Activated CD4-positive, alpha-beta T cell treated with anti-CD3 and anti-CD28 coated beads for 1 hour (primary cell): Measurements from ENCODE around the gene IFITM10.

Source experiments
- DNase-seq: peaks from one replicate; pipeline ENCODE4 v3.0.0-alpha.2; 2020

The IFITM10 gene

GRCh38 chr11:1736447-1736992 lies 13.9 kb downstream of the IFITM10 start:
- no peak for DNase-seq

GRCh38 chr11:1735271-1735670 lies 15.1 kb downstream of the IFITM10 start:
- DNase-seq, result no peak

DNA sequence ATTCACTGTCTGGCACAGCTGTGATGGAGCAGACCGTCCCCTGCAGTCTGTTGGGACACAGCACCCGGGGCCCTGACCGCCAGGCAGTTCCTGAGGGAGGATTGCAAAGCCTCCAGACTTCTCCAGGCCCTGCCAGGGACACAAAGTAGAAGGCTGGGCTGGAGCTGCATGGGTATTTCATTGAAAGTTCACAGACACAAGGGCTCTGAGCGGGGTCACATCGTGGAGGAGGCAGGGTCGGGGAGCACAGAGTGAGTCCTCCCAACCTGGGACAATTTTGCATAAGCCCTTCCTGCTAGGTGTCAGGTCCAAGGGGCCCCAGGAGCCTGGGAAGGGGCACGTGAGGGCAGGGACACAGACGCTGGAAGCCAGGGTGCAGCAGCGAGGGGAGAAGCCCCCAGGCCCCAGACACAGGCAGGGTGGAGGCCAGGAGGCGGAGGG lies 15.7 kb downstream of the IFITM10 start:
- no peak for DNase-seq

GRCh38 chr11:1733716-1734640 lies 16.4 kb downstream of the IFITM10 start:
- no peak for DNase-seq

DNA sequence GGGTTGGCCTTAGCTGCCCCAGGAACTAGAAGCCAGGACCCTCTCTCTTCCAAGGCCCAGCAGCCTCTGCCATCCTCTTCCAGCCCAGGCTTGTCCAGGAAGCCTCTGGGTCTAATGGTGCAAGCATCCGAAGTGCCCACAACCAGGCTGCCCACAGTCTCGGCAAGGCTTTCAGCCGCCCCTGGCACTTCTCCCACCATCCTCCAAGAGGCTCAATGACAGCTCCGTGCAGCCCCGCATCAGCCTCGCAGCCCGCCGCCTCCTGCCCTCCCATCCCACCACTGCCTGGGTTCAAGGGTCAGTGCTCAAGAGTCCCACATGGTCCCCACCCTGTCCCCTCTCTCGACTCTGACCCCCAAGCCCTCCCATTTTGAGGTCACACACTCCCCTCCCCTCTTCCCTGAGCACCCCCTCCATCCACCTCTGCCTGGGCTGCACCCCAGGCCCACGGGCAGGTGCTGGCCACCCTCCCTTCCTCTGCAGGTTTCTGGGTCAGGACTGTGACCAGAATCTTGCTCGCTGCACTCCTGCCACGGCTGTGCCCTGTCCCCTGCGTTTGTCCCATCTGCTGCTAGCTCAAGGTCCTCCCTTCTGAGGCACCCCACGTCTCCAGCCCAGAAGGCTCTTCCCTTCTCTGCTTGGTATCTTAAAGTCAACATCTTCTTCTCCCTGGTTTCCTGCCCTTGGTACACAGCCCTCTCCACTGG lies 17.2 kb downstream of the IFITM10 start:
- DNase-seq, result no peak

DNA sequence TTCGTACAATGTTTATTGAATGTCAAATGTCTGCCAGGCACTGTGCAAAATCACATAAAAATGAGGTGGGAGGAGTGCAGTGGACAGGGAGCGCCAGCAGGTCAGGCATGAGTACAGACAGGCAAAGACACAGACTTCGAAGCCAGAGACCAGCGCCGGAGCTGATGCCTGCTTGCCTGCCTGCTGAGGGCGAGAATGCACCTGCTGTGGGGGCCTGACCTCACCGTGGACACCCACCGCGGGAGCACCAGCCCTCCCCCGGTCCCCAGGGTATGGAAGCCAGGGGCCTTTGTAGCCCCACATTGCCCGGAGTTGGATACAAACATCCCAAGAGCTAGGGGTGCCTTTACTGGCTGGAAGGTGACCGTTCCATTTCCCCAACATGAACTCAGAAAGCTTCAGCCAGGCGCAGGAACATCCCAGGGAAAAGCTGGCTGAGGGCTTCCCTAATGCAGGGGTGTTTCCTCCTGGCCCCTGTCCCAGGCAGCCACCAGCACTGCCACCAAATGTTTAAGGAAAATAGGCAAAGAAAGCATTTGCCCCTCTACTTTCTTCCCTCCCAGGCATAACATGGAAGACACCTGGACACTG lies 17.9 kb downstream of the IFITM10 start:
- DNase-seq, result no peak

DNA sequence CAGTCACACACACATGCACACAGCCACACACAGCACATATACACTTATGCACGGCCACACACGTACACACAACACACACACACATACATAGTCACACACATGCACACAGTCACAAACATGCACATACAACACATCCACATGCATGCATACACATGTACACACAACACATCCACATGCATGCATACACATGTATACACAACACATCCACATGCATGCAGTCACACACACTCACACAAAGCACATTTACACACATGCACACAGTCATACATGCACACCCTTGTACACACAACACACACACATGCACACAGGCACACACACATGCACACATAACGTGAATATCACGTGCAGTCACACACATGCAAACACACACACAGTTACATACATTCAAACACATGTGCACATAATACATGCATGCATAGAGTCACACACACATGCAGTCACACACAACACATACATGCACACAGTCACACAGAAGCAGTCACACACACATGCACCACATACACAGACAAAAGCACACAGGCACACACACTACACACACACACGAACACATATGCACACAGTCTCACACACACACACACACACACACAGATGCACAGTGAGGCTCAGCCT lies 18.8 kb downstream of the IFITM10 start:
- DNase-seq, result no peak

DNA sequence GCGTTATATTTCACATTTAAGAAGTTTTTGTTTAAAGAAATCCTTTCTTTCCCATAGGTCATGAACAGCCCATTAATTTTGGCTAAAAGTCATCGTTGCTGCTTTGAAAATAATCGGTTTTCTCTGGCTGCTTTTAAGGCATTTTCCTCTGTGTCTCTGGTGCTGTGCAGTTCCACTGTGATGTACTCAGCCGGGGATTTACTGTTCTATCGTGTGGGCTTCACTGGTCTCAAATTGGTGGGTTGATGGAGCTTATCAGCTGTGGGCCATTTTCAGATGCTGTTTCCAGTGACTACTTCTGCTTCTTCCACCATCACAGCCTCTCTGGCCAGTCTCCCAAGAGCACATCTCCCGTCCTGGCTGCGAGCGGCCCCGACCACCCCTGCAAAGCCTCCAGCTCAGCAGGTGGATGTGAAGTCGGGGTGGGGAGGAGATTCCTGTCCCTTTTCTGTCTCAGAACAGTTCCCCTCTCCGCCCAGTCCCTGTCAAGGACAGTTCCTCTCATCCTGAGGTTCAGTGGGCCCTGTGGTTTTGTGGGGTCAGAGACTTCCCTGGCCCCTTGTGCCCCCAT lies 20.3 kb downstream of the IFITM10 start:
- no peak for DNase-seq

- no peak for DNase-seq
Measured at GRCh38 chr11:1729692-1730011, 20.7 kb downstream of the IFITM10 start.

- DNase-seq, result no peak
Measured at GRCh38 chr11:1728931-1729691, 21.3 kb downstream of the IFITM10 start.

GRCh38 chr11:1728301-1728700 lies 22.1 kb downstream of the IFITM10 start:
- no peak for DNase-seq

DNA sequence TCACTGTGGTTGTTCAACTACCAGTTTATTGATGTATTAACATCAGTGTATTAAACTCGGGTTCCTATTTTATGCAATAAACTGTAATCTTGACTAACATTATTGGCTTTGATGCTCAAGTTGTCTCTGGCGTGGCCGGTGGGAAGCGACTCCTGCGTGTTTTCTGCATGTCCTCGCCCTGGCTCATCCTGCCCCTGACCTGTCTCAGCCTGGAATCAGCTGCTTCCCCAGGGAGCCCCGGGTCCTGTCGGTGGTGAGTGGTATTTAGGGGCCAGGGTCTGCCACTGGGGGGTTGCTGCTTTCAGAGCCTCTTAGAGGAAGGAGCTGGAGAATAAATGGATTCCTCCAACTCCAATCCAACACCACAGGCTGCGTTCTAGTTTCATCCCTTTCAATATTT lies 22.5 kb downstream of the IFITM10 start:
- DNase-seq, result no peak

GRCh38 chr11:1727096-1727690 lies 23.2 kb downstream of the IFITM10 start:
- DNase-seq, result no peak

- DNase-seq, result no peak
Measured at GRCh38 chr11:1719781-1720180, 30.6 kb downstream of the IFITM10 start.

DNA sequence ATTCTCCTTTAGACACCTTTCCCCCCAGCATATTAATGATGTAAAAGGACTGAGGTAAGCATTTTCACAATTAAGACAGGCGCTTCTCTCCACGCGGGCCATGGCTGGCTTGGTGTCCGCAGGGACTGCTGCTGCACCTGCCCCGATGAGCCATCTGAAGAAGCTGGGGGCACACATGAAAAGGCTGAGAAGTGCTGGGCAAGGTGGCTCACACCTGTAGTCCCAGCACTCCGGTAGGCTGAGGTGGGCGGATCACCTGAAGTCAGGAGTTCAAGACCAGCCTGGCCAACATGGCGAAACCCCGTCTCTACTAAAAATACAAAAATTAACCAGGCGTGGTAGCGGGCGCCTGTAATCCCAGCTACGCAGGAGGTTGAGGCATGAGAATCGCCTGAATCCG lies 32.1 kb downstream of the IFITM10 start:
- DNase-seq, result no peak

DNA sequence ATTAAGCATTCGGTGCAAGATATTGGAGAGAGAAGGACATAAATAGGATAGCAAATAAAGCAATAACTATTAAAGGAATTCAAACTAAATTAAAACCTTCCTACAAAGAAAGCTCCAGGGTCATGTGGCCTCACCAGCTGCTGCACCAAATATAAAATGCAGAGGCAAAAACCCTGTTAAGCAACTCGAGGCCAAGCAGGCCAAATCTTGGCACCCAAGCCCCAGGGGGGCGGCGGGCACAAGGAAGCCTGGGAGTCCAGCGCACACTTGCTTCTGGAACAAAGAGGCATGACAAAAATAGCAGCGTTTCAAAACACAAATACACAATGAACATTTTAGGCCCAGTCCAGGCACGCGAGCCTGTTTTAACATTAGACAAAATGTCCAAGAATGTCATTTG lies 32.6 kb downstream of the IFITM10 start:
- DNase-seq, result no peak

DNA sequence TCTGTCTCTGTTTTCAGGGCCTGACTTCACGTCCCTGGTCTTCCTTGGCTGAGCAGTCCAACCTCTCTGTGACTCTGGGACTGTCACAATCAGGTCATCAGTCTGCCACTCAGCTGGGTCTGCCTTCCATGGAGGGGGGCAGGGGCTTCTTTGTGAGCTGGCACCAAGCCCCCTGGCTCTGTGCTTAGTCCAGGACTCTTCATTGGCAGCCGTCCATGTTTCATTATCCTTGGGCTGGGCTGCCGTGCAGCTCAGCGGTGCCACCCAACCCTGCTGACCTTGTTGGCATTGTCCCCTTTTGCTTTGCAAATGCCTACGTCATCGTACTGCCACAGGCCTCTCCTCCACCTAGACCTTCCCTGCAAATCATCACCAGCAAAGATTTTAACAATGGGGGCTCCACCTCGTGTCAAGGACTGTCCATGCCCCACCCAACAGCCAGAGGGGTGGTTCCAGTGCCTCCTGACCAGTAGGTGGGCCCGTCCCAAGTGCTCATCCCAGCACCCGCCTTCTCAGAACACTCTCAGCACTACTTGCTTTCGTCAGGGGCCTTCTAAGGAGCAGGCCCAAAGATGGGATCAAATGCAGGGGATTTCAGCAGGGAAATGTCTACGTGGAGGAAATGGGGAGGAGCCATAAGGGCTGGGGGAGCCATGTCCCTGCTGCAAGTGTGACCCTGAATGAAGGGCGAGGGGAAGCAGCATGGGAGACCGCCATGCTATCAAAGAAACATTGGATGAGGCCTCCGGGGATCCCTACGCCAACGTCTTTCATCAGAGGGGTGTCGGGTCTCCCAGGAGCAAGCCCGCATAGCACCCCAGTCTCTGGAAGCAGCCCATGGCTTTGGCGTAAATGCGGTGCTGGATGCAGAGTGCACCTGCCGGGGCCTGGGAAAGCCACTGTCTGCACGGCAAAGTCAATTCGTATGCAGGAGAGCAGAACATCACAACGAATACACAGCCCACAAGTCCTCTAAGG lies 35.2 kb downstream of the IFITM10 start:
- DNase-seq, result no peak

- no peak for DNase-seq
Measured at GRCh38 chr11:1708716-1709115, 41.7 kb downstream of the IFITM10 start.

- no peak for DNase-seq
Measured at GRCh38 chr11:1707751-1708150, 42.6 kb downstream of the IFITM10 start.

DNA sequence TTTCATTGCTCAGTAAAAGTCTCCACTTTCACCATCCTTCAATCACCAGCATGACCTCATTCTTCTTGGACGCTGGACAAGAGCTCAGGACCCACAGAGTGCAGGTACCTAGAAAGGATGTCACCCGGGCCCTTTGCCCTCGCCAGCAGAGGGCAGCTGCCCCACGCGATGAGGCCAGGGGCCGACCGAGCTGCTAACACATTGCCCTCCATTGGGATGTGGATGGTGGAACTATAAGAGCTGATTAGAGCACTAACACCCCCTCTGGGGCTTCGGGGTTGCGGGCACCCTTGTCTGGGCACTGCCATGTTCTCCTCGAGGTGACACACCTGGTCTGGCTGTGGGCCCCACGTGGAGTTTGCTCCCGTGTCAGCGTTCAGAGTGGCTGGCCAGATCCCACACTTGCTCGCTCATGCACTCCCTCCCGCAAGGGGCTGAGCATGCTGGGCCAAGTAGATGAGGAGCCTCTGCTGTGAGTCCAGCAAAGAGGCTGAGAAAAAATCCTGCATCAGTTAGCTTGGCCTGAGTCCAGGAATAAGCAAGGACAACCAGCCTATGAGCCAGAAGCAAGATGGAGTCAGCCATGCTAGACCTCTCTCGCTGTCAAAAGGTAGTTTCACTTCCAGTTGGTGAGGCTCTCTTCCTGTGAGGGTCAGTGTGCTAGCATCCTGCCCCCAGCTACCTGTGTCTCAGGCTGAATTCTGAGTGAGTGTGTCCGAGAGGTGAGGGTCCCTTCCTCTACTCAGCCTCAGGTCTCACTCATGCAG lies 43.6 kb downstream of the IFITM10 start:
- no peak for DNase-seq
